Smooth muscle cell (in vitro differentiated cells): ENCODE measurements around the gene FOXP2. TPM values are rescaled to one million over a fixed set of nuclear protein-coding genes. Genes with fewer than 3 reads are reported as not detected.

Experiments used
- DNase-seq: peaks from one replicate; lab custom pipeline; 2025; ENCODE audit not compliant: unreplicated experiment; lab: John Stamatoyannopoulos, UW
- H2AFZ ChIP-seq: fragments of 200-600 bp; sonication (generic); 2 replicates; pipeline ENCODE4 v1.6.0; 2016; ENCODE audit warnings: antibody characterized with exemption, low read depth, mild to moderate bottlenecking
- H3F3A ChIP-seq: fragments of 200-600 bp; sonication (generic); 2 replicates; pipeline ENCODE4 v1.6.0; 2017; ENCODE audit warnings: antibody characterized with exemption, low read depth
- H3K27ac ChIP-seq: fragments of 200-600 bp; sonication (generic); 2 replicates; pipeline ENCODE4 v1.5.1; 2016; ENCODE audit warnings: low read depth, mild to moderate bottlenecking
- H3K27me3 ChIP-seq: fragments of 200-600 bp; sonication (generic); 2 replicates; pipeline ENCODE4 v1.6.1; 2016; ENCODE audit warnings: low read depth, mild to moderate bottlenecking
- H3K36me3 ChIP-seq: fragments of 200-600 bp; sonication (generic); 2 replicates; pipeline ENCODE4 v1.5.1; 2016; ENCODE audit warnings: low read depth
- H3K4me1 ChIP-seq: fragments of 200-600 bp; sonication (generic); 2 replicates; pipeline ENCODE4 v1.5.1; 2016; ENCODE audit warnings: low read depth
- H3K4me2 ChIP-seq: fragments of 200-600 bp; sonication (generic); 2 replicates; pipeline ENCODE4 v1.6.0; 2016; ENCODE audit warnings: mild to moderate bottlenecking
- H3K4me3 ChIP-seq: fragments of 200-600 bp; sonication (generic); 2 replicates; pipeline ENCODE4 v1.5.1; 2016; ENCODE audit warnings: mild to moderate bottlenecking
- H3K79me2 ChIP-seq: fragments of 200-600 bp; sonication (generic); 2 replicates; pipeline ENCODE4 v1.6.0; 2016; ENCODE audit warnings: low read depth, mild to moderate bottlenecking
- H3K9ac ChIP-seq: fragments of 200-600 bp; sonication (generic); 2 replicates; pipeline ENCODE4 v1.6.0; 2016; ENCODE audit warnings: low read depth
- H3K9me3 ChIP-seq: fragments of 200-600 bp; sonication (generic); replicated peaks from 2 replicates; pipeline ENCODE4 v1.5.1; 2016; ENCODE audit warnings: low read depth
- H4K20me1 ChIP-seq: fragments of 200-600 bp; sonication (generic); 2 replicates; pipeline ENCODE4 v1.6.0; 2016; ENCODE audit warnings: low read depth
- CTCF ChIP-seq: fragments of 200-600 bp; sonication (generic); IDR thresholded peaks from 2 replicates; pipeline ENCODE4 v1.5.1; 2017; ENCODE audit warnings: borderline replicate concordance, mild to moderate bottlenecking, antibody characterized with exemption; ENCODE audit not compliant: insufficient read depth, poor library complexity, severe bottlenecking
- WGBS: methylation state at CpG from one replicate; pipeline ENCODE4 v1.1.7; 2016; ENCODE audit warnings: low lambda C conversion rate; 5-methylcytosine and 5-hydroxymethylcytosine counted together
- polyA plus RNA-seq: library from polyadenylated mRNA; unstranded; fragments of >200 nt; fragmentation: Nextera tagmentation; extraction: Ambion mirVana; gene quantifications from 2 replicates; pipeline ENCODE4 v1.2.1, GENCODE V29; 2016
- total RNA-seq: library from RNA; depleted of rRNA; stranded (reverse); fragments of >200 nt; gene quantifications from 2 replicates; pipeline ENCODE4 v1.2.3, GENCODE V29; 2014

Gene FOXP2
- total and polyA plus RNA-seq, 2 experiments from 2014 or later = 0.86 to 1.1 TPM

DNA sequence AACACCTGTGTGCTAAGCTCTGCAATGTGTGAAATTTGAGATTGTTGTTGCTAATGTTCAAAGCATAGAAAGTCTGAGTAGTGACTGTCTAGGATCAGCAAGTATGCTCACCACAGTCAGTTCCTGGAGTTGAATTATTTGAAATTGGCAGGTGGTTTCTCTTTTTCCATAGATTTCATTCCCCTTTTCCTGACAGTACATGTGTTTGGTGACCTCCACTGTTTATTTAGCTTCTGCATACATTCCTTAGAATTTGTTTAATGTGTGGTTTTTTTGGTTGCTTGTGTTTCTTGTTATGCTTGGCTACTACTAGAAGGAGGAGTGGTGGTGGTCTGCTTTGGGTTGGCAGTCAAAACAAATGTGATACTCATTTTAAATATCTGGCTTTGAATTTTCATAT lies 52.3 kb downstream of the FOXP2 start:
- DNase-seq = no peak
- Histone ChIP-seq H3K9ac (no peak overlapping the region), H3K9me3 (no peaks in the 10 kb centered on the region), H3K4me3 (no peak overlapping the region), H4K20me1 (no peaks in the 10 kb centered on the region), H3K4me2 (no peak overlapping the region), H2AFZ (no peak overlapping the region), H3F3A (no peaks in the 10 kb centered on the region), H3K79me2 (no peaks in the 10 kb centered on the region), H3K27me3 (no peaks in the 10 kb centered on the region), H3K27ac (no peak overlapping the region), H3K36me3 (no peaks in the 10 kb centered on the region), H3K4me1 (no peaks in the 10 kb centered on the region)
- TF ChIP-seq CTCF = no peak

- no peak overlapping the region for H3K4me3 ChIP-seq
- no peak for DNase-seq
- no peaks in the 10 kb centered on the region for H3K27me3 ChIP-seq
- no peaks in the 10 kb centered on the region for H4K20me1 ChIP-seq
- no peak overlapping the region for H2AFZ ChIP-seq
- H3K9ac ChIP-seq = no peak overlapping the region
- H3K4me1 ChIP-seq = no peaks in the 10 kb centered on the region
- H3K4me2 ChIP-seq = no peak overlapping the region
- no peaks in the 10 kb centered on the region for H3F3A ChIP-seq
- H3K9me3 ChIP-seq = no peaks in the 10 kb centered on the region
- no peaks in the 10 kb centered on the region for H3K36me3 ChIP-seq
- WGBS = 67% methylated on average over 2 of the region's 2 CpGs
- no peaks in the 10 kb centered on the region for H3K79me2 ChIP-seq
- TF ChIP-seq CTCF = no peak
- no peak overlapping the region for H3K27ac ChIP-seq
These were observed 54.2 kb downstream of the FOXP2 start for GRCh38 chr7:114468844-114469243.

DNA sequence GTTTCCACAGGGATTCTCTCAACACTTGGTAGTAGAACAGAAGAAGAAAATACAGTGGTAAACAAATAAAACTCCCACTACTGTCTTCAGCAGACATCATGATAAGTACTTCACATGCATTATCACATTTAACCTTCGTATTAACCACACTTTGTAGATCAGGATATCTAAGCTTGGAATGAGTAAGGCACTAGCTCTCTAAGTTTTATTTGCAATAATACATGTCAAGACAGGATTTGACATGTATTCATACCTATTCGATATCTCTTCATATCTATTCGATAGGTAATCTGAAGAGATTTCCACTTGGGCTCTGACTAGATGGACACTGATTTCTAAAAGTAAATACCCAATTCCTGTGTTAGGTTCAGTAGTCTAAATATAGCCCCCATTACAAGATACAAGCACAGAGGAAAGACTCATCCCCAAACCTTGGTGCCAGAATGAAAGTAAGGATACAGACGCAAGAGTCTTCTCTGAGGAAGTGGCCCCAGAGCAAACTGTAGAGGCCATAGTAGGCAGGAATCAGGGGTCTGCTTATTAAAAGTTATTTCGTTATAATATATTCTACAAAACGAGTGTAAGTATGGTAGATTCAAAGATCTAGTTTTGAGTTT lies 58.4 kb downstream of the FOXP2 start:
- no peaks in the 10 kb centered on the region for H3K9me3 ChIP-seq

More for the DNA sequence above, 58.4 kb downstream of the FOXP2 start:
- H3K4me1 ChIP-seq = no peaks in the 10 kb centered on the region
- no peaks in the 10 kb centered on the region for H4K20me1 ChIP-seq
- H3K36me3 ChIP-seq = no peaks in the 10 kb centered on the region
- no peaks in the 10 kb centered on the region for H3F3A ChIP-seq
- no peak overlapping the region for H3K27ac ChIP-seq
- no peak for DNase-seq
- H3K79me2 ChIP-seq = no peaks in the 10 kb centered on the region
- no peak overlapping the region for H3K4me2 ChIP-seq
- no peak overlapping the region for H3K4me3 ChIP-seq
- no peaks in the 10 kb centered on the region for H3K27me3 ChIP-seq
- WGBS = 88% methylated on average over 6 of the region's 6 CpGs
- no peak overlapping the region for H2AFZ ChIP-seq
- TF ChIP-seq CTCF = no peak
- no peak overlapping the region for H3K9ac ChIP-seq
